GM12878 (cell line): ENCODE data around the gene MOAP1. TPM values are rescaled to one million over a fixed set of nuclear protein-coding genes. Genes with fewer than 3 reads are reported as not detected.

Source experiments
- BHLHE40 ChIP-seq, 2 experiments: fragments of 450-650 bp in 1 of 2; IDR thresholded peaks; 2 replicates each; pipeline ENCODE4 v1.6.1; 2011 to 2017; ENCODE audit warnings: low read depth in 2 of 2, borderline replicate concordance in 1 of 2, improper control_type of control experiment in 1 of 2, low read length in 1 of 2, mild to moderate bottlenecking in 1 of 2
- CREB1 ChIP-seq: IDR thresholded peaks from 2 replicates; pipeline ENCODE4 v1.6.1; 2012; ENCODE audit warnings: low read depth, mild to moderate bottlenecking, inconsistent platforms
- CREM ChIP-seq: IDR thresholded peaks from 2 replicates; pipeline ENCODE4 v1.6.1; 2014; ENCODE audit warnings: antibody characterized with exemption, low read depth
- GATAD2B ChIP-seq: fragments of 450-650 bp; conservative IDR thresholded peaks from 2 replicates; pipeline ENCODE4 v1.6.1; 2017; ENCODE audit warnings: low read depth, mild to moderate bottlenecking, moderate library complexity
- IRF4 ChIP-seq: IDR thresholded peaks from 2 replicates; pipeline ENCODE4 v1.6.1; 2011; ENCODE audit warnings: low read depth, low read length
- LARP7 ChIP-seq: fragments of 450-650 bp; IDR thresholded peaks from 2 replicates; pipeline ENCODE4 v1.6.1; 2017; ENCODE audit warnings: mild to moderate bottlenecking
- NFIC ChIP-seq: IDR thresholded peaks from 2 replicates; pipeline ENCODE4 v1.6.1; 2012; ENCODE audit warnings: low read depth, mild to moderate bottlenecking, inconsistent platforms, low read length, moderate library complexity
- NFYA ChIP-seq: IDR thresholded peaks from 2 replicates; pipeline ENCODE4 v1.6.1; 2011; ENCODE audit warnings: low read depth, mild to moderate bottlenecking, low read length, improper control_type of control experiment, borderline replicate concordance
- POLR2A ChIP-seq: IDR thresholded peaks from 2 replicates; pipeline ENCODE4 v1.6.1; 2011; ENCODE audit warnings: low read depth, mild to moderate bottlenecking, low read length
- POLR2AphosphoS2 ChIP-seq: IDR thresholded peaks from 2 replicates; pipeline ENCODE4 v1.6.1; 2011; ENCODE audit warnings: low read depth, mild to moderate bottlenecking, low read length, improper control_type of control experiment, moderate library complexity
- RB1 ChIP-seq: fragments of 450-650 bp; formaldehyde crosslinking; IDR thresholded peaks from 2 replicates; pipeline ENCODE4 v1.6.1; 2017; ENCODE audit warnings: mild to moderate bottlenecking, borderline replicate concordance
- RFX5 ChIP-seq: IDR thresholded peaks from 2 replicates; pipeline ENCODE4 v1.6.1; 2011; ENCODE audit warnings: low read depth, low read length, improper control_type of control experiment
- SMAD5 ChIP-seq: IDR thresholded peaks from 2 replicates; pipeline ENCODE4 v1.6.1; 2016; ENCODE audit warnings: antibody characterized with exemption, low read depth
- SP1 ChIP-seq: IDR thresholded peaks from one replicate; pipeline ENCODE4 v1.6.1; 2011; ENCODE audit warnings: low read depth, low read length
- ZNF217 ChIP-seq: fragments of 450-650 bp; IDR thresholded peaks from 2 replicates; pipeline ENCODE4 v1.6.1; 2017; ENCODE audit warnings: antibody characterized with exemption, mild to moderate bottlenecking
- polyA plus RNA-seq, 11 experiments: library from polyadenylated mRNA; depleted of rRNA in 4 of 11; unstranded in 6 of 11; stranded (reverse) in 5 of 11; fragments of >200 nt; fragmentation: Nextera tagmentation in 4 of 11; fragmentation: Illumina TruSeq in 1 of 11; extraction: Ambion mirVana in 4 of 11; extraction: Trizol in 1 of 11; gene quantifications; 1 replicate in 1 of 11; 2 replicates in 10 of 11; pipeline versions ENCODE4 v1.2.1 to v1.2.3, GENCODE V29; 2011 to 2016; ENCODE audit warnings: inconsistent platforms in 2 of 11, missing spikeins in 2 of 11, low read depth in 1 of 11
- total RNA-seq, 4 experiments: library from RNA; depleted of rRNA in 3 of 4; stranded (reverse); fragments of >200 nt in 3 of 4; fragmentation: Illumina TruSeq in 1 of 4; extraction: Trizol in 1 of 4; gene quantifications; 2 replicates each; pipeline versions ENCODE4 v1.2.1 to v1.2.3, GENCODE V29; 2013 to 2021
- TF ChIP-seq, protein P1 (sequence below): fragments of 450-650 bp; IDR thresholded peaks from 2 replicates; pipeline ENCODE4 v1.6.1; 2017; ENCODE audit warnings: mild to moderate bottlenecking, moderate library complexity
- TF ChIP-seq, protein P2 (sequence below): IDR thresholded peaks from 2 replicates; pipeline ENCODE4 v1.6.1; 2012; ENCODE audit warnings: low read depth, low read length, improper control_type of control experiment
- TF ChIP-seq, protein P3 (sequence below): IDR thresholded peaks from 2 replicates; pipeline ENCODE4 v1.6.1; 2011; ENCODE audit warnings: borderline replicate concordance, low read depth, mild to moderate bottlenecking, moderate library complexity, low read length; ENCODE audit not compliant: insufficient read depth, poor library complexity, severe bottlenecking
- TF ChIP-seq, protein P4 (sequence below): fragments of 450-650 bp; formaldehyde crosslinking; IDR thresholded peaks from 2 replicates; pipeline ENCODE4 v1.5.0; 2022; ENCODE audit warnings: mild to moderate bottlenecking, missing genetic modification characterization

MOAP1 gene
- total and polyA plus RNA-seq, 10 of the 15 experiments (the other 5 are each of a cell fraction or from before 2014, with no cell fraction given), result 3.1 to 51.9 (median 11.4) TPM

DNA sequence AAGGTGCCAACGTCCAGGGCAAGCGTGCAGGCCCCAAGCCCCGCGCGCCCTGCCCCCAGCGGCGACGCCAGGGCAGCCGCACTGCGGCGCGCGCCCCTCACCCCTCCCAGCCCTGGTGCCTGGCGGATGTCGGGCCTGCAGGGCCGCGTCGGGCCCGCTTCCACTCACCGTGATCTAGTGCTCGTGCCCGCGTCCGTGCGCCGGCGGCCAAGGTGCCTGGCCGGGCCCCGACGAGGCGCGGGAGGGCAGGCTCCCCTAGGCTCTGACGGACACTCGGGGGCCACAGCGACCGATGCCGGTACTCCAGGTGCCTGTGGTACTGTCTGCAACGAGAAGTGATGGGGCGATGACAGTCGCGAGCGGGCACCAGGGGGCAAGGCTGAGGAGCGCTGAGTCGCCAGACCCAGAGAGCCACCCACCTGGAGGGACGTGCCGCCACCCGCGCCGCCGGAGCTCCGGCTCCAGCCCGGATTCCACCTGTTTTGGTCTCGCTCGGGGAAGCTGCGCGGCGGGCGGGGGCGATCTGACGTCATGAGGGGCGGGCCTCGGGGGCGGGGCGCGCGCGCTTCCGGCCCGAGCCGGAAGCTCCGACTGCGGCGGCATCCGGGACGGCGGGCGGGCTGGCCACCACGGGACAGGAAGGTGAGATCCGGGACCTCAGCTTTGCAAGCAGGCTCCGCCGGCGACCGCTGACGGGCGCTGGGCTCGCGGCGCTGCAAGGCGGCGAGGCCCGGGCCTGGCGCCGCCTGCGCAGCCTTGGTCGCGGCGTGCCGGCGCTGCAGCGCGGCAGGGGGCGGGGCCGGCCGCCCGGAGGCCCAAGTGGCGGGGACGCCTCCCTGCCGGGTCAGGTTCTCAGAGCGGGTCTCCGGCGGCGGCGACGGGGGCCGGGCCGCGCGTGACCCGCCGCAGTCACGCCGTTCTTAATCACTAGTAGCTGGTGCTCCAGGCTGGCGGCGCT is at the start of gene MOAP1, which contains the start of gene LYSET (continued):
- TF ChIP-seq RFX5, result no peak
- peak; percentile 31; the same call in 1 of the 2 replicates for TF ChIP-seq CREM
- TF ChIP-seq SMAD5, result 0 out of 2 replicates have a peak, but pooled peaks have one; percentile 36
- TF ChIP-seq, protein P1, sequence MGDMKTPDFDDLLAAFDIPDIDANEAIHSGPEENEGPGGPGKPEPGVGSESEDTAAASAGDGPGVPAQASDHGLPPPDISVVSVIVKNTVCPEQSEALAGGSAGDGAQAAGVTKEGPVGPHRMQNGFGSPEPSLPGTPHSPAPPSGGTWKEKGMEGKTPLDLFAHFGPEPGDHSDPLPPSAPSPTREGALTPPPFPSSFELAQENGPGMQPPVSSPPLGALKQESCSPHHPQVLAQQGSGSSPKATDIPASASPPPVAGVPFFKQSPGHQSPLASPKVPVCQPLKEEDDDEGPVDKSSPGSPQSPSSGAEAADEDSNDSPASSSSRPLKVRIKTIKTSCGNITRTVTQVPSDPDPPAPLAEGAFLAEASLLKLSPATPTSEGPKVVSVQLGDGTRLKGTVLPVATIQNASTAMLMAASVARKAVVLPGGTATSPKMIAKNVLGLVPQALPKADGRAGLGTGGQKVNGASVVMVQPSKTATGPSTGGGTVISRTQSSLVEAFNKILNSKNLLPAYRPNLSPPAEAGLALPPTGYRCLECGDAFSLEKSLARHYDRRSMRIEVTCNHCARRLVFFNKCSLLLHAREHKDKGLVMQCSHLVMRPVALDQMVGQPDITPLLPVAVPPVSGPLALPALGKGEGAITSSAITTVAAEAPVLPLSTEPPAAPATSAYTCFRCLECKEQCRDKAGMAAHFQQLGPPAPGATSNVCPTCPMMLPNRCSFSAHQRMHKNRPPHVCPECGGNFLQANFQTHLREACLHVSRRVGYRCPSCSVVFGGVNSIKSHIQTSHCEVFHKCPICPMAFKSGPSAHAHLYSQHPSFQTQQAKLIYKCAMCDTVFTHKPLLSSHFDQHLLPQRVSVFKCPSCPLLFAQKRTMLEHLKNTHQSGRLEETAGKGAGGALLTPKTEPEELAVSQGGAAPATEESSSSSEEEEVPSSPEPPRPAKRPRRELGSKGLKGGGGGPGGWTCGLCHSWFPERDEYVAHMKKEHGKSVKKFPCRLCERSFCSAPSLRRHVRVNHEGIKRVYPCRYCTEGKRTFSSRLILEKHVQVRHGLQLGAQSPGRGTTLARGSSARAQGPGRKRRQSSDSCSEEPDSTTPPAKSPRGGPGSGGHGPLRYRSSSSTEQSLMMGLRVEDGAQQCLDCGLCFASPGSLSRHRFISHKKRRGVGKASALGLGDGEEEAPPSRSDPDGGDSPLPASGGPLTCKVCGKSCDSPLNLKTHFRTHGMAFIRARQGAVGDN, result peak; percentile 52
- peak; percentile 78 for TF ChIP-seq CREB1
- TF ChIP-seq POLR2A, result peak; percentile 88
- TF ChIP-seq SP1, result no peak
- TF ChIP-seq, protein P2, sequence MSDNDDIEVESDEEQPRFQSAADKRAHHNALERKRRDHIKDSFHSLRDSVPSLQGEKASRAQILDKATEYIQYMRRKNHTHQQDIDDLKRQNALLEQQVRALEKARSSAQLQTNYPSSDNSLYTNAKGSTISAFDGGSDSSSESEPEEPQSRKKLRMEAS, result 0 out of 2 replicates have a peak, but pooled peaks have one; percentile 15
- TF ChIP-seq LARP7, result peak; percentile 73
- TF ChIP-seq GATAD2B, result peak; percentile 95
- TF ChIP-seq NFIC, result no peak
- TF ChIP-seq NFYA, result no peak
- no peak for TF ChIP-seq IRF4
- TF ChIP-seq, protein P3, sequence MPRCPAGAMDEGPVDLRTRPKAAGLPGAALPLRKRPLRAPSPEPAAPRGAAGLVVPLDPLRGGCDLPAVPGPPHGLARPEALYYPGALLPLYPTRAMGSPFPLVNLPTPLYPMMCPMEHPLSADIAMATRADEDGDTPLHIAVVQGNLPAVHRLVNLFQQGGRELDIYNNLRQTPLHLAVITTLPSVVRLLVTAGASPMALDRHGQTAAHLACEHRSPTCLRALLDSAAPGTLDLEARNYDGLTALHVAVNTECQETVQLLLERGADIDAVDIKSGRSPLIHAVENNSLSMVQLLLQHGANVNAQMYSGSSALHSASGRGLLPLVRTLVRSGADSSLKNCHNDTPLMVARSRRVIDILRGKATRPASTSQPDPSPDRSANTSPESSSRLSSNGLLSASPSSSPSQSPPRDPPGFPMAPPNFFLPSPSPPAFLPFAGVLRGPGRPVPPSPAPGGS, result no peak
- peak; percentile 61; the same call in 1 of the 2 replicates for TF ChIP-seq ZNF217
- TF ChIP-seq RB1, result peak; percentile 60; the same call in 1 of the 2 replicates
- TF ChIP-seq BHLHE40 (IDR thresholded peaks at IDR 0.05; ENCODE audit: borderline replicate concordance in 1 of 2, low read depth in 2 of 2, low read length in 1 of 2), result peak; percentile 53 to 89; a peak in 3 of 4 replicates
- TF ChIP-seq, protein P4, sequence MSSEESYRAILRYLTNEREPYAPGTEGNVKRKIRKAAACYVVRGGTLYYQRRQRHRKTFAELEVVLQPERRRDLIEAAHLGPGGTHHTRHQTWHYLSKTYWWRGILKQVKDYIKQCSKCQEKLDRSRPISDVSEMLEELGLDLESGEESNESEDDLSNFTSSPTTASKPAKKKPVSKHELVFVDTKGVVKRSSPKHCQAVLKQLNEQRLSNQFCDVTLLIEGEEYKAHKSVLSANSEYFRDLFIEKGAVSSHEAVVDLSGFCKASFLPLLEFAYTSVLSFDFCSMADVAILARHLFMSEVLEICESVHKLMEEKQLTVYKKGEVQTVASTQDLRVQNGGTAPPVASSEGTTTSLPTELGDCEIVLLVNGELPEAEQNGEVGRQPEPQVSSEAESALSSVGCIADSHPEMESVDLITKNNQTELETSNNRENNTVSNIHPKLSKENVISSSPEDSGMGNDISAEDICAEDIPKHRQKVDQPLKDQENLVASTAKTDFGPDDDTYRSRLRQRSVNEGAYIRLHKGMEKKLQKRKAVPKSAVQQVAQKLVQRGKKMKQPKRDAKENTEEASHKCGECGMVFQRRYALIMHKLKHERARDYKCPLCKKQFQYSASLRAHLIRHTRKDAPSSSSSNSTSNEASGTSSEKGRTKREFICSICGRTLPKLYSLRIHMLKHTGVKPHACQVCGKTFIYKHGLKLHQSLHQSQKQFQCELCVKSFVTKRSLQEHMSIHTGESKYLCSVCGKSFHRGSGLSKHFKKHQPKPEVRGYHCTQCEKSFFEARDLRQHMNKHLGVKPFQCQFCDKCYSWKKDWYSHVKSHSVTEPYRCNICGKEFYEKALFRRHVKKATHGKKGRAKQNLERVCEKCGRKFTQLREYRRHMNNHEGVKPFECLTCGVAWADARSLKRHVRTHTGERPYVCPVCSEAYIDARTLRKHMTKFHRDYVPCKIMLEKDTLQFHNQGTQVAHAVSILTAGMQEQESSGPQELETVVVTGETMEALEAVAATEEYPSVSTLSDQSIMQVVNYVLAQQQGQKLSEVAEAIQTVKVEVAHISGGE (CRISPR knock-in tag), result no peak
- TF ChIP-seq POLR2AphosphoS2, result peak; percentile 66; the same call in 1 of the 2 replicates
